Measurements from ENCODE around the gene KIAA1671. TPM values are rescaled to one million over a fixed set of nuclear protein-coding genes. Genes with fewer than 3 reads are reported as not detected.

The KIAA1671 gene
- total and polyA plus RNA-seq, 2 donors (not counting 1 experiment from before 2014, with no cell fraction given): 0.01 to 0.02 TPM

DNA sequence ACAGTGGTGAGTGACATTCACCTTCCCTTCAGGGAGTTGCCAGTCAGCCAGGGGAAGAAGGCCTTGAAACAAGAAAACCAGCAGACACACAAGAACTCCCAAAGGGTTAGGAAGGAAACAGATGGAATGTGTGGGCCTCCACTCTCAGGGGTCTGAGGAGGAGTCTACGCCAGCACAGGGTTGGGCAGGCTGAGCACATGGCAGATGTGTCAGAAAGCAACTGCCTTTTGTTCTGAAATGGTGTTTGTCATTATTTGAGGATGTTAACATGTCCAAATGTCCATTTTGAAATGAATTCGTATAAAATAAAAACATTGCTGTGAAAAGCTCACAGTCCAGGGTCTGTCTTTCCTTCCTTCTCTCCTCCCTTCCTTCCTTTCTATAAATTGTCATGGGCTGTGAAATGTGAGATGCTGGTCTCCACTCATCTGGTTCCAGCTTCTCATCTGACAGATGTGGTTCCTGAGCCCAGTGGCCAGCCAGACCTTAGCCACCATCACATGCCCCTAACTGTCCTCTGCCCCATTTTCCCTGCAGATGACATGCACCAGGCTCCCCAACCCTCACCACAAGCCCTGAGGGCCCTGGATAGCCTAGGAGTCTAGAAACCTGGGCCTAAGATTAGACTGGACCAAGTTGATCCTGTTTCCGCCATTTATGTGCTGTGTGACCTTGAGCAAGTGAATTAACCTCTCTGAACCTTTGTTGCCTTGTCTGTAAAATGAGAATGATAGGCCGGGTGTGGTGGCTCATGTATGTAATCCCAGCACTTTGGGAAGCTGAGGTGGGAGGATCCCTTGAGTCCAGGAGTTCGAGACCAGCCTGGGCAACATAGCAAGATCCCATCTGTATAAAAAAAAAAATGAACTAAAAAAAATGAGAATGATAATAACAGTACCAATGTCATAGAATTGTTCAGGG lies 190.9 kb downstream of the KIAA1671 start:
- H3K4me3 ChIP-seq (ENCODE audit: control extremely low read depth in 1 of 5, extremely low read depth in 1 of 5, insufficient read depth in 1 of 5, low read depth in 2 of 5, low read length in 4 of 5): no peak overlapping the region
- no peaks in the 10 kb centered on the region for H3K9me3 ChIP-seq (ENCODE audit: control extremely low read depth in 1 of 3, control insufficient read depth in 2 of 3, insufficient read depth in 1 of 3, low read length in 2 of 3)
- H3K27ac Mint-ChIP-seq: no peak overlapping the region
- no peak overlapping the region for H3K4me3 Mint-ChIP-seq
- no peaks in the 10 kb centered on the region for H3K4me1 ChIP-seq (ENCODE audit: control insufficient read depth in 2 of 2, insufficient read depth in 2 of 2, low read length in 2 of 2)
- intact Hi-C loops (cut with micrococcal nuclease): no loop called here
- POLR2A ChIA-PET: no interaction called here
- no peaks in the 10 kb centered on the region for H3K36me3 ChIP-seq (replicated peaks in 1 of 2; ENCODE audit: control extremely low read depth in 1 of 2, control insufficient read depth in 1 of 2, extremely low read depth in 1 of 2, insufficient read depth in 2 of 2, low read length in 1 of 2)
- TF ChIP-seq EZH2 (IDR thresholded peaks at IDR 0.05; ENCODE audit: borderline replicate concordance, insufficient read depth, low read depth, low read length, poor library complexity, severe bottlenecking): no peak
- TF ChIP-seq, protein P1, sequence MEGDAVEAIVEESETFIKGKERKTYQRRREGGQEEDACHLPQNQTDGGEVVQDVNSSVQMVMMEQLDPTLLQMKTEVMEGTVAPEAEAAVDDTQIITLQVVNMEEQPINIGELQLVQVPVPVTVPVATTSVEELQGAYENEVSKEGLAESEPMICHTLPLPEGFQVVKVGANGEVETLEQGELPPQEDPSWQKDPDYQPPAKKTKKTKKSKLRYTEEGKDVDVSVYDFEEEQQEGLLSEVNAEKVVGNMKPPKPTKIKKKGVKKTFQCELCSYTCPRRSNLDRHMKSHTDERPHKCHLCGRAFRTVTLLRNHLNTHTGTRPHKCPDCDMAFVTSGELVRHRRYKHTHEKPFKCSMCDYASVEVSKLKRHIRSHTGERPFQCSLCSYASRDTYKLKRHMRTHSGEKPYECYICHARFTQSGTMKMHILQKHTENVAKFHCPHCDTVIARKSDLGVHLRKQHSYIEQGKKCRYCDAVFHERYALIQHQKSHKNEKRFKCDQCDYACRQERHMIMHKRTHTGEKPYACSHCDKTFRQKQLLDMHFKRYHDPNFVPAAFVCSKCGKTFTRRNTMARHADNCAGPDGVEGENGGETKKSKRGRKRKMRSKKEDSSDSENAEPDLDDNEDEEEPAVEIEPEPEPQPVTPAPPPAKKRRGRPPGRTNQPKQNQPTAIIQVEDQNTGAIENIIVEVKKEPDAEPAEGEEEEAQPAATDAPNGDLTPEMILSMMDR (IDR thresholded peaks at IDR 0.05): no peak
- CTCF ChIA-PET: no interaction called here
- H3K27me3 Mint-ChIP-seq: no peaks in the 10 kb centered on the region
- no peak overlapping the region for H2AFZ ChIP-seq (ENCODE audit: insufficient read depth, low read depth, low read length, poor library complexity, severe bottlenecking)
- DNase-seq (no peak), ATAC-seq (ENCODE audit: low read depth) (no peak)
- H3K27me3 ChIP-seq (replicated peaks in 1 of 4; ENCODE audit: control extremely low read depth in 1 of 4, control insufficient read depth in 3 of 4, insufficient read depth in 4 of 4, low read length in 3 of 4): peaks cover 0 to 3% (median 0%) of the 10 kb centered on the region in 4 experiments
- H3K9ac ChIP-seq (ENCODE audit: low read length): no peak overlapping the region
- H3K4me1 Mint-ChIP-seq: no peaks in the 10 kb centered on the region
- no peak overlapping the region for H3K27ac ChIP-seq (ENCODE audit: low read length in 2 of 2)
- peaks cover under 1% of the 10 kb centered on the region for H3K9me3 Mint-ChIP-seq (ENCODE audit: insufficient read depth)
- WGBS (ENCODE audit: insufficient coverage): 73% methylated on average over 3 of the region's 5 CpGs
- no peak overlapping the region for H3K4me2 ChIP-seq (replicated peaks; ENCODE audit: low read depth, low read length, poor library complexity, severe bottlenecking)
- no peaks in the 10 kb centered on the region for H3K79me2 ChIP-seq (ENCODE audit: control insufficient read depth, insufficient read depth, low read length)
- H4K20me1 ChIP-seq (ENCODE audit: control insufficient read depth, insufficient read depth, low read length, poor library complexity, severe bottlenecking): no peaks in the 10 kb centered on the region

DNA sequence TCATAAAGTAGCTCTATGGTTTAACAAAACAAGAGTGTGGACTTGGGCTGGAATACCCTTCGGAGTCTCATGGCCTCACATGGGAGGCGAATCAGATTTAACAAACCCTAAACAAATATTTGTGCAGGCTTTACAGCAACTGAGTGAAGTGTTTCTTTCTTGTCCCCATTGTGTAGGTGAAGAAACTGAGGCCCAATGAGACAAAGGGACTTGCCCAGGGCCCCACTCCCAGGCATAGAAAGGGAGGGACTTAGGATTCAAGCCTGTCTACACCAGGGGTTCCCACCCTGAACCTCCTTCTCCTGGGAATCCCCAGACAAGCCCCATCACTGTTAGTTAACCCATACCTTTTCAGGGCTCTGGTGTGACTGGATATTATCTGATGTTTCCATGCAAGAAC lies 192.0 kb downstream of the KIAA1671 start:
- Histone ChIP-seq H3K36me3 (replicated peaks in 1 of 2; ENCODE audit: control extremely low read depth in 1 of 2, control insufficient read depth in 1 of 2, extremely low read depth in 1 of 2, insufficient read depth in 2 of 2, low read length in 1 of 2) (no peaks in the 10 kb centered on the region), H3K9me3 (ENCODE audit: control extremely low read depth in 1 of 3, control insufficient read depth in 2 of 3, insufficient read depth in 1 of 3, low read length in 2 of 3) (no peaks in the 10 kb centered on the region), H3K9ac (ENCODE audit: low read length) (no peak overlapping the region), H3K27ac (ENCODE audit: low read length in 2 of 2) (no peak overlapping the region), H3K79me2 (ENCODE audit: control insufficient read depth, insufficient read depth, low read length) (no peaks in the 10 kb centered on the region), H4K20me1 (ENCODE audit: control insufficient read depth, insufficient read depth, low read length, poor library complexity, severe bottlenecking) (no peaks in the 10 kb centered on the region), H3K4me1 (ENCODE audit: control insufficient read depth in 2 of 2, insufficient read depth in 2 of 2, low read length in 2 of 2) (no peaks in the 10 kb centered on the region), H3K27me3 (replicated peaks in 1 of 4; ENCODE audit: control extremely low read depth in 1 of 4, control insufficient read depth in 3 of 4, insufficient read depth in 4 of 4, low read length in 3 of 4) (peaks cover 0 to 3% (median 0%) of the 10 kb centered on the region in 4 experiments), H2AFZ (ENCODE audit: insufficient read depth, low read depth, low read length, poor library complexity, severe bottlenecking) (no peak overlapping the region), H3K4me2 (replicated peaks; ENCODE audit: low read depth, low read length, poor library complexity, severe bottlenecking) (no peak overlapping the region), H3K4me3 (ENCODE audit: control extremely low read depth in 1 of 5, extremely low read depth in 1 of 5, insufficient read depth in 1 of 5, low read depth in 2 of 5, low read length in 4 of 5) (no peak overlapping the region)
- TF ChIP-seq, protein P1 (IDR thresholded peaks at IDR 0.05): no peak
- no peak for TF ChIP-seq EZH2 (IDR thresholded peaks at IDR 0.05; ENCODE audit: borderline replicate concordance, insufficient read depth, low read depth, low read length, poor library complexity, severe bottlenecking)
- no CpG with 5 or more reads among the region's 2 CpGs for WGBS (ENCODE audit: insufficient coverage)
- ATAC-seq (ENCODE audit: low read depth) (no peak), DNase-seq (no peak)
- H3K4me1 Mint-ChIP-seq: no peaks in the 10 kb centered on the region
- no peaks in the 10 kb centered on the region for H3K9me3 Mint-ChIP-seq (ENCODE audit: insufficient read depth)
- H3K27me3 Mint-ChIP-seq: no peaks in the 10 kb centered on the region
- no peak overlapping the region for H3K27ac Mint-ChIP-seq
- H3K4me3 Mint-ChIP-seq: no peak overlapping the region
- ChIA-PET POLR2A (no interaction called here), CTCF (no interaction called here)
- intact Hi-C loops (cut with micrococcal nuclease): no loop called here
